H9 (cell line): ENCODE data around the gene MFSD11. TPM values are rescaled to one million over a fixed set of nuclear protein-coding genes. Genes with fewer than 3 reads are reported as not detected.

Experiments used
- DNase-seq: peaks from one replicate; pipeline ENCODE4 v3.0.0-alpha.2; 2017
- H2AFZ ChIP-seq: one replicate; pipeline ENCODE4 v1.6.1; 2013; ENCODE audit warnings: mild to moderate bottlenecking, low read length, control low read depth, moderate library complexity
- H2AK5ac ChIP-seq: 2 replicates; pipeline ENCODE4 v1.6.1; 2013; ENCODE audit warnings: low read length, control low read depth, mixed read lengths; ENCODE audit not compliant: insufficient read length
- H2BK120ac ChIP-seq: one replicate; pipeline ENCODE4 v1.6.1; 2013; ENCODE audit warnings: low read depth, mild to moderate bottlenecking, low read length, control low read depth, inconsistent platforms; ENCODE audit not compliant: poor library complexity, severe bottlenecking
- H2BK12ac ChIP-seq: 2 replicates; pipeline ENCODE4 v1.6.1; 2013; ENCODE audit warnings: low read length, control low read depth, mixed read lengths, low read depth; ENCODE audit not compliant: insufficient read length
- H2BK15ac ChIP-seq: 2 replicates; pipeline ENCODE4 v1.6.1; 2013; ENCODE audit warnings: low read depth, low read length, control low read depth
- H2BK20ac ChIP-seq: one replicate; pipeline ENCODE4 v1.6.1; 2013; ENCODE audit warnings: low read depth, mild to moderate bottlenecking, low read length, control low read depth, inconsistent platforms; ENCODE audit not compliant: poor library complexity, severe bottlenecking
- H2BK5ac ChIP-seq: 2 replicates; pipeline ENCODE4 v1.6.1; 2013; ENCODE audit warnings: low read length, control low read depth, mixed read lengths; ENCODE audit not compliant: insufficient read length
- H3K14ac ChIP-seq: 2 replicates; pipeline ENCODE4 v1.6.1; 2013; ENCODE audit warnings: low read length, control low read depth; ENCODE audit not compliant: insufficient read depth
- H3K18ac ChIP-seq: 2 replicates; pipeline ENCODE4 v1.6.1; 2013; ENCODE audit warnings: low read depth, mild to moderate bottlenecking, mixed read lengths, low read length, control low read depth; ENCODE audit not compliant: insufficient read length
- H3K23ac ChIP-seq: 2 replicates; pipeline ENCODE4 v1.6.1; 2013; ENCODE audit warnings: low read length, control low read depth, mixed read lengths, low read depth; ENCODE audit not compliant: insufficient read length
- H3K23me2 ChIP-seq: 2 replicates; pipeline ENCODE4 v1.6.1; 2013; ENCODE audit warnings: low read depth, mild to moderate bottlenecking, mixed read lengths, low read length, control low read depth; ENCODE audit not compliant: insufficient read length, poor library complexity, severe bottlenecking
- H3K27ac ChIP-seq: 2 replicates; pipeline ENCODE4 v1.5.1; 2013; ENCODE audit warnings: low read length, control low read depth, mixed read lengths, low read depth; ENCODE audit not compliant: insufficient read length
- H3K27me3 ChIP-seq: 2 replicates; pipeline ENCODE4 v1.6.1; 2013; ENCODE audit warnings: low read length, control low read depth, inconsistent platforms; ENCODE audit not compliant: insufficient read depth
- H3K4ac ChIP-seq: 2 replicates; pipeline ENCODE4 v1.6.1; 2013; ENCODE audit warnings: low read depth, mild to moderate bottlenecking, control low read depth, inconsistent platforms, low read length, moderate library complexity
- H3K4me1 ChIP-seq: 2 replicates; pipeline ENCODE4 v1.6.1; 2013; ENCODE audit warnings: low read length, control low read depth, inconsistent platforms; ENCODE audit not compliant: insufficient read depth
- H3K4me2 ChIP-seq: 2 replicates; pipeline ENCODE4 v1.6.1; 2013; ENCODE audit warnings: low read length, control low read depth, mixed read lengths; ENCODE audit not compliant: insufficient read length, insufficient read depth
- H3K56ac ChIP-seq: 2 replicates; pipeline ENCODE4 v1.6.1; 2013; ENCODE audit warnings: low read depth, mild to moderate bottlenecking, mixed read lengths, low read length, control low read depth; ENCODE audit not compliant: insufficient read length
- H3K79me1 ChIP-seq: 2 replicates; pipeline ENCODE4 v1.6.1; 2013; ENCODE audit warnings: low read depth, mild to moderate bottlenecking, moderate library complexity, low read length, control low read depth, inconsistent platforms; ENCODE audit not compliant: insufficient read depth, poor library complexity, severe bottlenecking
- H3K79me2 ChIP-seq: 2 replicates; pipeline ENCODE4 v1.6.1; 2013; ENCODE audit warnings: low read length, control low read depth, inconsistent platforms; ENCODE audit not compliant: insufficient read depth
- H3K9ac ChIP-seq: 2 replicates; pipeline ENCODE4 v1.6.1; 2013; ENCODE audit warnings: low read length, control low read depth, mixed read lengths; ENCODE audit not compliant: insufficient read length; ENCODE audit errors: extremely low read depth
- H3K9me3 ChIP-seq: one replicate; pipeline ENCODE4 v1.6.1; 2013; ENCODE audit warnings: low read depth, low read length, inconsistent platforms; ENCODE audit not compliant: control insufficient read depth
- H3T11ph ChIP-seq: one replicate; pipeline ENCODE4 v1.6.1; 2013; ENCODE audit warnings: mild to moderate bottlenecking, low read length, control low read depth, inconsistent platforms
- H4K20me1 ChIP-seq: one replicate; pipeline ENCODE4 v1.6.1; 2013; ENCODE audit not compliant: control insufficient read depth, insufficient read length, insufficient read depth
- H4K5ac ChIP-seq: 2 replicates; pipeline ENCODE4 v1.6.1; 2013; ENCODE audit warnings: low read depth, mild to moderate bottlenecking, mixed read lengths, low read length, control low read depth; ENCODE audit not compliant: insufficient read length
- H4K8ac ChIP-seq: replicated peaks from 2 replicates; pipeline ENCODE4 v1.6.1; 2013; ENCODE audit warnings: low read length, control low read depth, mixed read lengths, low read depth; ENCODE audit not compliant: insufficient read length
- H4K91ac ChIP-seq: 2 replicates; pipeline ENCODE4 v1.6.1; 2013; ENCODE audit warnings: low read depth, mild to moderate bottlenecking, moderate library complexity, mixed read lengths, low read length, control low read depth; ENCODE audit not compliant: insufficient read length
- H3K27ac Mint-ChIP-seq, 3 experiments: 2 replicates in 2 of 3; 3 replicates in 1 of 3; pipeline ENCODE4 v1.8.0; 2020 to 2021; ENCODE audit warnings: mixed read lengths in 3 of 3, mild to moderate bottlenecking in 1 of 3, moderate library complexity in 1 of 3
- H3K27me3 Mint-ChIP-seq: 2 replicates; pipeline ENCODE4 v1.8.0; 2021; ENCODE audit warnings: low read depth, mild to moderate bottlenecking, moderate library complexity, mixed read lengths
- H3K36me3 Mint-ChIP-seq, 3 experiments: 2 replicates in 2 of 3; 3 replicates in 1 of 3; pipeline ENCODE4 v1.8.0; 2020 to 2021; ENCODE audit warnings: low read depth in 3 of 3, mixed read lengths in 3 of 3; ENCODE audit not compliant: insufficient read depth in 1 of 3
- H3K4me1 Mint-ChIP-seq, 2 experiments: 2 replicates each; pipeline ENCODE4 v1.8.0; 2020; ENCODE audit warnings: mixed read lengths in 2 of 2
- H3K4me3 Mint-ChIP-seq, 2 experiments: 2 replicates in 1 of 2; 3 replicates in 1 of 2; pipeline ENCODE4 v1.8.0; 2020 to 2021; ENCODE audit warnings: mild to moderate bottlenecking in 2 of 2, mixed read lengths in 2 of 2, moderate library complexity in 1 of 2
- H3K9me3 Mint-ChIP-seq, 2 experiments: 2 replicates in 1 of 2; 3 replicates in 1 of 2; pipeline ENCODE4 v1.8.0; 2020; ENCODE audit warnings: mild to moderate bottlenecking in 2 of 2, mixed read lengths in 2 of 2, moderate library complexity in 1 of 2
- CTCF ChIP-seq: fragments of 200-600 bp; sonication (generic); conservative IDR thresholded peaks from 3 replicates; pipeline ENCODE4 v1.8.0; 2021; ENCODE audit warnings: antibody characterized with exemption, mild to moderate bottlenecking
- WGBS: extraction: QIAGEN DNeasy Blood & Tissue Kit; methylation state at CpG from one replicate; pipeline ENCODE4 v1.1.7; 2013; ENCODE audit warnings: missing lambda C conversion rate, low lambda C conversion rate, mixed read lengths; ENCODE audit not compliant: insufficient read length; ENCODE audit errors: extremely low coverage; 5-methylcytosine and 5-hydroxymethylcytosine counted together
- total RNA-seq: library from RNA; stranded (reverse); gene quantifications from 2 replicates; pipeline ENCODE4 v1.2.1, GENCODE V29; 2021

MFSD11 gene
- total RNA-seq, 1 experiment from 2014 or later = 19.9 TPM

DNA sequence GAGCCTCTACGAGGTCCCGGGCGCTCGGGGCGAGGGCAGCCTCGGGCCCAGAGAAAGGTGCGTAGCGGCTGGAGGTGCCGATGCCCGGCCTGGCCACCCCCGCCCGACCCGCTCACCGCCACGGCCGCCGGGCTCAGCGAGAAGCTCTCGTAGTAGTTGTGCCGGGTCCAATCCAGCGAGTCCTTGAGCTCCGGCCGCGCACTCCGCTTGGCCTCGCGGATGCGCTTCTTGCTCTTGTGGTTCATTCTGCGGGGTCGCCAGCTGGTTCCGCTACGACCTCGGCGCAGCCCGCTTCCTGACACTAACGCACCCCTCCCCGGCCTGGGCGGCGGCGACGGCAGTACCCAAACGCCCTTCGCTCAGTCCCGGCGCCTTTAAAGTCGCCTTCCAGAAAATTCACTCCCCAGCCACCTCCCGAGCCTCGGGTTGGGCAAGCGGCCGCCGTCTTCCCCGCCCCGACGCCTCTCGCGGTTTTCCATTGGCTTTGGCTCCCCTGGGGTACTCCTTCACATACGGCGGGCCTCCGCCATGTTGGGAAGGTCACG lies 11.6 kb upstream of the MFSD11 start, which contains the start of gene JMJD6:
Gene JMJD6 (minus strand): TSS at position 376 of the 545 bp plus-strand sequence. CDS start 131 bp downstream, at position 245.
- H3K36me3 Mint-ChIP-seq = peaks cover 19 to 54% (median 41%) of the 10 kb centered on the region in 3 experiments; a peak in 6 of 7 replicates
- no peaks in the 10 kb centered on the region for H3K4me1 ChIP-seq
- H2BK15ac ChIP-seq = no peak within 1 kb of the TSS
- H4K5ac ChIP-seq = no peak within 1 kb of the TSS
- peak within 1 kb of the TSS; percentile 65 to 94 (median 89); a peak in 6 of 7 replicates for H3K27ac Mint-ChIP-seq
- H3K23ac ChIP-seq = no peak within 1 kb of the TSS
- no CpG with 5 or more reads among the region's 60 CpGs for WGBS
- DNase-seq = peak; percentile 99
- no peak within 1 kb of the TSS for H2AFZ ChIP-seq
- peak within 1 kb of the TSS; percentile 88 to 92 for H3K4me3 Mint-ChIP-seq
- H3K79me2 ChIP-seq = peaks cover 9% of the 10 kb centered on the region; the same call in 1 of the 2 replicates
- H3K23me2 ChIP-seq = peaks cover 13% of the 10 kb centered on the region
- H3K18ac ChIP-seq = peak within 1 kb of the TSS; percentile 98
- peaks cover 11% of the 10 kb centered on the region for H3K79me1 ChIP-seq
- H3K27me3 ChIP-seq = no peaks in the 10 kb centered on the region
- peak within 1 kb of the TSS; percentile 27 for H2BK5ac ChIP-seq
- H3K27me3 Mint-ChIP-seq = no peaks in the 10 kb centered on the region
- H3K4ac ChIP-seq = peak within 1 kb of the TSS; percentile 32; the same call in 1 of the 2 replicates
- no peaks in the 10 kb centered on the region for H3K9me3 Mint-ChIP-seq
- no peak within 1 kb of the TSS for H4K8ac ChIP-seq
- H2BK12ac ChIP-seq = no peak within 1 kb of the TSS
- no peak within 1 kb of the TSS for H2AK5ac ChIP-seq
- peak within 1 kb of the TSS; percentile 57 for H3K27ac ChIP-seq
- peak within 1 kb of the TSS; percentile 98 for H4K91ac ChIP-seq
- no peak within 1 kb of the TSS for H2BK20ac ChIP-seq
- H3K4me1 Mint-ChIP-seq = peaks cover 14 to 15% of the 10 kb centered on the region in 2 experiments
- TF ChIP-seq CTCF = no peak
- H3T11ph ChIP-seq = no peak within 1 kb of the TSS
- peak within 1 kb of the TSS; percentile 94 for H3K4me2 ChIP-seq
- peak within 1 kb of the TSS; percentile 52 for H3K56ac ChIP-seq
- H2BK120ac ChIP-seq = peak within 1 kb of the TSS; percentile 31
- peak within 1 kb of the TSS; percentile 99 for H3K14ac ChIP-seq
- H4K20me1 ChIP-seq = no peaks in the 10 kb centered on the region
- H3K9ac ChIP-seq = peak within 1 kb of the TSS; percentile 95
- H3K9me3 ChIP-seq = no peaks in the 10 kb centered on the region
